Lower leg skin (tissue), 3 donors: ENCODE results near the gene PPP6C.

Source experiments
- CTCF ChIP-seq, 3 donors: fragments of 450-650 bp; IDR thresholded peaks; one replicate each; pipeline ENCODE4 v1.5.1; 2016; ENCODE audit warnings: antibody characterized with exemption in 3 of 3, mild to moderate bottlenecking in 3 of 3, moderate library complexity in 2 of 3
- POLR2A ChIP-seq, 2 donors: fragments of 450-650 bp; IDR thresholded peaks; one replicate each; pipeline ENCODE4 v1.6.1; 2016 to 2017; ENCODE audit warnings: antibody characterized with exemption in 2 of 2, mild to moderate bottlenecking in 1 of 2, moderate library complexity in 1 of 2

- TF ChIP-seq CTCF (IDR thresholded peaks at IDR 0.05) (no peak), POLR2A (IDR thresholded peaks at IDR 0.05) (no peak)
These were observed 617 bp downstream of the PPP6C start for GRCh38 chr9:125189011-125189360.
